B cell (primary cell): ENCODE results near the gene DHX8. TPM values are rescaled to one million over a fixed set of nuclear protein-coding genes. Genes with fewer than 3 reads are reported as not detected.

ENCODE experiments used
- ATAC-seq: fragments of 200-7000 bp; cut with Tn5 transposase; one replicate; pipeline ENCODE4 v1.10.0; 2021; ENCODE audit warnings: low read depth, mild to moderate bottlenecking, moderate number of reproducible peaks, moderate library complexity
- CTCF ChIA-PET: fragments of 350-600 bp; sonication (Branson Sonifier 250); formaldehyde crosslinking; loops from one replicate; lab custom pipeline; 2021; ENCODE audit warnings: antibody characterized with exemption, inconsistent platforms; lab: Charles Lee
- POLR2A ChIA-PET: fragments of 350-600 bp; sonication (Branson Sonifier 250); formaldehyde crosslinking; loops from one replicate; lab custom pipeline; 2021; ENCODE audit warnings: antibody characterized with exemption; lab: Charles Lee
- DNase-seq: peaks from one replicate; pipeline ENCODE4 v3.0.0; 2013
- H2AFZ ChIP-seq: 2 replicates; pipeline ENCODE4 v1.6.1; 2012; ENCODE audit warnings: mild to moderate bottlenecking, low read depth, low read length; ENCODE audit not compliant: insufficient read depth, poor library complexity, severe bottlenecking
- H3K27ac ChIP-seq, 2 donors: 1 replicate in 1 of 2; 2 replicates in 1 of 2; pipeline ENCODE4 v1.5.1; 2012 to 2013; ENCODE audit warnings: low read length in 2 of 2, mild to moderate bottlenecking in 2 of 2, moderate library complexity in 1 of 2
- H3K27me3 ChIP-seq, 4 experiments: fragments of 200-600 bp in 1 of 4; sonication (generic) in 1 of 4; replicated peaks in 1 of 4; 1 replicate in 2 of 4; 2 replicates in 2 of 4; pipeline versions ENCODE4 v1.6.1 to v1.7.0; 2013 to 2016; ENCODE audit warnings: low read length in 3 of 4, mild to moderate bottlenecking in 2 of 4, mixed read lengths in 1 of 4, moderate library complexity in 1 of 4; ENCODE audit not compliant: insufficient read depth in 4 of 4, control insufficient read depth in 3 of 4; ENCODE audit errors: control extremely low read depth in 1 of 4
- H3K36me3 ChIP-seq, 2 experiments: replicated peaks in 1 of 2; 1 replicate in 1 of 2; 2 replicates in 1 of 2; pipeline versions ENCODE4 v1.6.1 to v1.7.1; 2013; ENCODE audit warnings: low read length in 1 of 2; ENCODE audit not compliant: insufficient read depth in 2 of 2, control insufficient read depth in 1 of 2; ENCODE audit errors: control extremely low read depth in 1 of 2, extremely low read depth in 1 of 2
- H3K4me1 ChIP-seq, 2 donors: fragments of 200-600 bp in 1 of 2; sonication (generic) in 1 of 2; 1 replicate in 1 of 2; 2 replicates in 1 of 2; pipeline versions ENCODE4 v1.5.1 to v1.6.1; 2013 to 2017; ENCODE audit warnings: low read length in 2 of 2; ENCODE audit not compliant: control insufficient read depth in 2 of 2, insufficient read depth in 2 of 2
- H3K4me2 ChIP-seq: replicated peaks from 2 replicates; pipeline ENCODE3; 2012; ENCODE audit warnings: mild to moderate bottlenecking, low read depth, low read length; ENCODE audit not compliant: poor library complexity, severe bottlenecking
- H3K4me3 ChIP-seq, 5 experiments: fragments of 200-600 bp in 1 of 5; sonication (generic) in 1 of 5; 1 replicate in 3 of 5; 2 replicates in 2 of 5; pipeline versions ENCODE4 v1.5.1 to v1.7.0; 2011 to 2016; ENCODE audit warnings: low read length in 4 of 5, mild to moderate bottlenecking in 4 of 5, low read depth in 2 of 5, control low read depth in 1 of 5, moderate library complexity in 1 of 5; ENCODE audit not compliant: insufficient read depth in 1 of 5; ENCODE audit errors: control extremely low read depth in 1 of 5, extremely low read depth in 1 of 5
- H3K79me2 ChIP-seq: fragments of 200-600 bp; sonication (generic); one replicate; pipeline ENCODE4 v1.6.0; 2016; ENCODE audit warnings: low read length; ENCODE audit not compliant: control insufficient read depth, insufficient read depth
- H3K9ac ChIP-seq: fragments of 200-600 bp; sonication (generic); 2 replicates; pipeline ENCODE4 v1.6.1; 2017; ENCODE audit warnings: mild to moderate bottlenecking, low read length, moderate library complexity
- H3K9me3 ChIP-seq, 3 donors: one replicate each; pipeline versions ENCODE4 v1.6.1 to v1.7.1; 2013; ENCODE audit warnings: low read length in 2 of 3; ENCODE audit not compliant: control insufficient read depth in 2 of 3, insufficient read depth in 1 of 3; ENCODE audit errors: control extremely low read depth in 1 of 3
- H4K20me1 ChIP-seq: 2 replicates; pipeline ENCODE4 v1.6.0; 2012; ENCODE audit warnings: mild to moderate bottlenecking, low read length; ENCODE audit not compliant: insufficient read depth, control insufficient read depth, poor library complexity, severe bottlenecking
- H3K27ac Mint-ChIP-seq: one replicate; pipeline ENCODE4 v1.8.0; 2021; ENCODE audit warnings: mixed read lengths
- H3K27me3 Mint-ChIP-seq: one replicate; pipeline ENCODE4 v1.8.0; 2021; ENCODE audit warnings: mixed read lengths
- H3K4me1 Mint-ChIP-seq: one replicate; pipeline ENCODE4 v1.8.0; 2021; ENCODE audit warnings: mixed read lengths
- H3K4me3 Mint-ChIP-seq: one replicate; pipeline ENCODE4 v1.8.0; 2021; ENCODE audit warnings: mixed read lengths
- H3K9me3 Mint-ChIP-seq: one replicate; pipeline ENCODE4 v1.8.0; 2022; ENCODE audit warnings: mixed read lengths; ENCODE audit not compliant: insufficient read depth
- CTCF ChIP-seq: fragments of 200-600 bp; IDR thresholded peaks from one replicate; pipeline ENCODE4 v1.8.0; 2022; ENCODE audit warnings: antibody characterized with exemption, mild to moderate bottlenecking
- EZH2 ChIP-seq: IDR thresholded peaks from 2 replicates; pipeline ENCODE4 v1.6.1; 2012; ENCODE audit warnings: borderline replicate concordance, low read depth, mild to moderate bottlenecking, moderate library complexity, low read length; ENCODE audit not compliant: insufficient read depth, poor library complexity, severe bottlenecking
- WGBS: methylation state at CpG from one replicate; pipeline ENCODE4 v1.1.5; 2013; ENCODE audit warnings: missing lambda C conversion rate; ENCODE audit not compliant: insufficient coverage; 5-methylcytosine and 5-hydroxymethylcytosine counted together
- intact Hi-C: fragments of 100-400 bp; cut with micrococcal nuclease; formaldehyde crosslinking; loops from one replicate; pipeline ENCODE4 v1.10.0; 2022
- polyA plus RNA-seq: library from polyadenylated mRNA; depleted of rRNA; stranded (reverse); fragments of >200 nt; gene quantifications from 2 replicates; pipeline ENCODE4 v1.2.3, GENCODE V29; 2012
- total RNA-seq, 2 donors: library from RNA; stranded (reverse); fragments of 120-200 nt in 1 of 2; gene quantifications; 1 replicate in 1 of 2; 2 replicates in 1 of 2; pipeline versions ENCODE4 v1.2.3 to v1.2.4, GENCODE V29; 2013 to 2022

DHX8 gene
- total and polyA plus RNA-seq, 2 donors (not counting 1 experiment from before 2014, with no cell fraction given) = 17.9 to 63.3 TPM

GRCh38 chr17:43442711-43443110 is 41.1 kb upstream of the DHX8 start:
- peaks cover 0 to 5% (median 0%) of the 10 kb centered on the region in 4 experiments for H3K27me3 ChIP-seq
- Mint-ChIP-seq H3K27me3 (peaks cover 19% of the 10 kb centered on the region), H3K4me3 (no peak overlapping the region), H3K4me1 (no peaks in the 10 kb centered on the region), H3K27ac (no peak overlapping the region), H3K9me3 (no peaks in the 10 kb centered on the region)
- intact Hi-C loops = no loop called here
- H3K79me2 ChIP-seq = no peaks in the 10 kb centered on the region
- no peaks in the 10 kb centered on the region for H3K36me3 ChIP-seq
- no peak overlapping the region for H3K4me2 ChIP-seq
- ChIA-PET POLR2A (no interaction called here), CTCF (no interaction called here)
- no peaks in the 10 kb centered on the region for H3K9me3 ChIP-seq
- no peaks in the 10 kb centered on the region for H4K20me1 ChIP-seq
- ATAC-seq (no peak), DNase-seq (no peak)
- TF ChIP-seq CTCF (no peak), EZH2 (no peak)
- H3K9ac ChIP-seq = no peak overlapping the region
- H3K4me3 ChIP-seq = no peak overlapping the region
- no peak overlapping the region for H3K27ac ChIP-seq
- no CpG with 5 or more reads among the region's 2 CpGs for WGBS
- no peak overlapping the region for H2AFZ ChIP-seq
- H3K4me1 ChIP-seq = no peaks in the 10 kb centered on the region

GRCh38 chr17:43443381-43443780 is 40.4 kb upstream of the DHX8 start:
- WGBS = 94% methylated on average over 2 of the region's 3 CpGs
- no peaks in the 10 kb centered on the region for H3K4me1 ChIP-seq
- no peak overlapping the region for H3K4me3 ChIP-seq
- POLR2A ChIA-PET = no interaction called here
- H3K4me3 Mint-ChIP-seq = no peak overlapping the region
- H3K27ac Mint-ChIP-seq = no peak overlapping the region
- no peaks in the 10 kb centered on the region for H3K79me2 ChIP-seq
- peaks cover 0 to 5% (median 0%) of the 10 kb centered on the region in 4 experiments for H3K27me3 ChIP-seq
- CTCF ChIA-PET = no interaction called here
- DNase-seq (no peak), ATAC-seq (no peak)
- intact Hi-C loops = no loop called here
- no peak overlapping the region for H3K9ac ChIP-seq
- no peak for TF ChIP-seq CTCF
- TF ChIP-seq EZH2 = no peak
- H2AFZ ChIP-seq = no peak overlapping the region
- no peak overlapping the region for H3K4me2 ChIP-seq
- no peaks in the 10 kb centered on the region for H3K36me3 ChIP-seq
- H4K20me1 ChIP-seq = no peaks in the 10 kb centered on the region
- H3K9me3 Mint-ChIP-seq = no peaks in the 10 kb centered on the region
- no peak overlapping the region for H3K27ac ChIP-seq
- peaks cover 19% of the 10 kb centered on the region for H3K27me3 Mint-ChIP-seq
- H3K4me1 Mint-ChIP-seq = no peaks in the 10 kb centered on the region
- H3K9me3 ChIP-seq = no peaks in the 10 kb centered on the region
